ENCODE data around the gene SLC35A3. TPM values are rescaled to one million over a fixed set of nuclear protein-coding genes. Genes with fewer than 3 reads are reported as not detected.

SLC35A3 gene
- total and polyA plus RNA-seq, 2 of the 4 experiments (the other 2 are of a cell fraction) = 9.6 to 13.6 TPM

DNA sequence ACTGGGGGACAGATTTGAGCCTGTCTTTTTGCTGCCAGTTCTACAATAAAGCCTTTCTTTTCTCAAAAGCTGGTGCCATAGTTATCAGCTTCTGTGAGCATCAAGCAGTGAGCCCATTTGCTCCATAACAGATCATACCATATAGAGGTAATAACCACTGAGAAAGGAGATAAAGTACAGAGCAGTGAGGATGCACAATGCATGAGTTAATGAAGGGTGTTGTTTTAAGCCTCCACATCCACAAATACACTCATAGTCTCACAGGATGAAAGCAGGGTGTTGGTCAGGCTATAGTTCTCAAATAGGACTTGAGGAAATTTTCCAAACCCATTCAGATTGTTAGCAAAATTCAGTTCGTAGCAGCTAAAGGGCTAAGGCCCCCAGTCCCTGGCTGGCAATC lies 25.6 kb upstream of the SLC35A3 start:
- Histone ChIP-seq H3K4ac (ENCODE audit: low read depth, low read length) (no peak overlapping the region), H4K91ac (ENCODE audit: insufficient read depth, low read depth, low read length) (no peak overlapping the region), H3K14ac (replicated peaks; ENCODE audit: low read depth, low read length) (no peak overlapping the region), H3K18ac (ENCODE audit: low read depth, low read length) (no peak overlapping the region), H3K23ac (ENCODE audit: low read depth, low read length) (no peak overlapping the region), H3K4me2 (ENCODE audit: low read depth, low read length) (no peak overlapping the region), H2BK120ac (ENCODE audit: low read depth, low read length) (no peak overlapping the region), H2BK20ac (ENCODE audit: low read depth, low read length) (no peak overlapping the region), H2AK9ac (replicated peaks; ENCODE audit: low read depth, low read length, poor library complexity) (no peak overlapping the region), H3K9me3 (ENCODE audit: control insufficient read depth, insufficient read depth, low read length) (no peaks in the 10 kb centered on the region), H3K79me1 (ENCODE audit: low read depth in 1 of 2, low read length in 2 of 2) (no peaks in the 10 kb centered on the region), H3K9me1 (ENCODE audit: insufficient read depth, low read length) (no peaks in the 10 kb centered on the region), H2BK5ac (ENCODE audit: low read depth, low read length, poor library complexity, severe bottlenecking) (no peak overlapping the region), H4K8ac (ENCODE audit: low read depth in 2 of 2, low read length in 2 of 2) (no peak overlapping the region), H2AFZ (replicated peaks; ENCODE audit: low read length, poor library complexity) (no peak overlapping the region), H3K4me1 (ENCODE audit: control insufficient read depth, insufficient read depth, low read length) (no peaks in the 10 kb centered on the region), H3K27me3 (ENCODE audit: control insufficient read depth, insufficient read depth, low read length) (no peaks in the 10 kb centered on the region; the same call in 1 of the 2 replicates), H2AK5ac (ENCODE audit: low read depth, low read length) (no peak overlapping the region), H3K36me3 (ENCODE audit: control insufficient read depth, insufficient read depth, low read length) (no peaks in the 10 kb centered on the region), H4K20me1 (ENCODE audit: insufficient read depth, low read length) (no peaks in the 10 kb centered on the region), H3K4me3 (ENCODE audit: insufficient read depth, low read depth, low read length) (no peak overlapping the region), H3K9ac (ENCODE audit: low read depth, low read length) (no peak overlapping the region), H2BK15ac (ENCODE audit: low read depth, low read length) (no peak overlapping the region), H3K27ac (ENCODE audit: insufficient read depth, low read length) (no peak overlapping the region), H3K56ac (ENCODE audit: extremely low read depth, insufficient read depth, low read length) (no peak overlapping the region), H4K5ac (ENCODE audit: low read depth, low read length) (no peak overlapping the region)
- in situ Hi-C loops (cut with MboI; ENCODE audit: low sequenced_read_pairs) (no loop called here), intact Hi-C loops (cut with micrococcal nuclease) (no loop called here), dilution Hi-C loops (cut with HindIII; ENCODE audit: low sequenced_read_pairs, unreplicated experiment) (no loop called here)
- 80% methylated on average over 1 of the region's 1 CpG; no CpG with 5 or more reads in 1 of the 2 experiments for WGBS, 2 experiments (ENCODE audit: extremely low coverage in 2 of 2, insufficient read length in 1 of 2)
- BruUV-seq (replicated peaks) = no TSS peak
- ATAC-seq (ENCODE audit: low read depth) (no peak), DNase-seq (no peak)
- ChIA-PET POLR2A (ENCODE audit: unreplicated experiment) (no interaction called here), CTCF (interaction anchor here (0.6 kb wide), 1 partner anchor 80 kb away, joined by 4 read pairs; no protein-coding TSS in a partner anchor)
- no peak for TF ChIP-seq RFX5 (IDR thresholded peaks at IDR 0.05; ENCODE audit: low read depth, low read length)
- no peak for TF ChIP-seq RAD21 (IDR thresholded peaks at IDR 0.05; ENCODE audit: low read length)
- no peak for TF ChIP-seq POLR2A (IDR thresholded peaks at IDR 0.05; ENCODE audit: low read depth, low read length)
- TF ChIP-seq MAZ (IDR thresholded peaks at IDR 0.05; ENCODE audit: borderline replicate concordance, low read depth, low read length) = no peak
- TF ChIP-seq SMC3 (IDR thresholded peaks at IDR 0.05; ENCODE audit: low read depth, low read length) = no peak
- TF ChIP-seq USF2 (IDR thresholded peaks at IDR 0.05; ENCODE audit: low read depth, low read length) = no peak
- TF ChIP-seq NFE2L2 (IDR thresholded peaks at IDR 0.05; ENCODE audit: low read depth, low read length) = no peak
- TF ChIP-seq FOS (IDR thresholded peaks at IDR 0.05; ENCODE audit: low read depth, low read length) = no peak
- TF ChIP-seq RCOR1 (IDR thresholded peaks at IDR 0.05; ENCODE audit: insufficient replicate concordance, low read length) = no peak
- TF ChIP-seq MXI1 (IDR thresholded peaks at IDR 0.05; ENCODE audit: borderline replicate concordance, low read depth, low read length) = no peak
